HepG2 (cell line): Measurements from ENCODE around the gene SERTAD2. TPM values are rescaled to one million over a fixed set of nuclear protein-coding genes. Genes with fewer than 3 reads are reported as not detected.

Source experiments
- BORCS8-MEF2B ChIP-seq: sonication (generic); formaldehyde crosslinking; IDR thresholded peaks from 2 replicates; pipeline ENCODE4 v1.8.0; 2022; ENCODE audit warnings: mild to moderate bottlenecking, missing genetic modification reagents
- GTF3A ChIP-seq: sonication (generic); formaldehyde crosslinking; conservative IDR thresholded peaks from 2 replicates; pipeline ENCODE4 v1.4.0; 2020; ENCODE audit warnings: mild to moderate bottlenecking, missing genetic modification reagents
- KMT2A ChIP-seq: sonication (generic); formaldehyde crosslinking; IDR thresholded peaks from 2 replicates; pipeline ENCODE4 v1.4.0; 2020; ENCODE audit warnings: missing genetic modification reagents
- NFKB2 ChIP-seq: sonication (generic); formaldehyde crosslinking; IDR thresholded peaks from 2 replicates; pipeline ENCODE4 v1.4.0; 2020; ENCODE audit warnings: missing genetic modification reagents, borderline replicate concordance
- PITX1 ChIP-seq: sonication (generic); formaldehyde crosslinking; IDR thresholded peaks from 2 replicates; pipeline ENCODE4 v1.5.1; 2020; ENCODE audit warnings: mild to moderate bottlenecking, missing genetic modification reagents
- REPIN1 ChIP-seq: sonication (generic); formaldehyde crosslinking; IDR thresholded peaks from 2 replicates; pipeline ENCODE4 v1.8.0; 2022; ENCODE audit warnings: missing genetic modification reagents, low read depth, mild to moderate bottlenecking, borderline replicate concordance
- SNAPC2 ChIP-seq: sonication (generic); formaldehyde crosslinking; IDR thresholded peaks from 2 replicates; pipeline ENCODE4 v1.8.1; 2022; ENCODE audit warnings: mild to moderate bottlenecking, missing genetic modification reagents
- SOX13 ChIP-seq, 3 experiments: fragments of 450-650 bp in 1 of 3; sonication (generic) in 1 of 3; formaldehyde crosslinking in 1 of 3; IDR thresholded peaks in 2 of 3; conservative IDR thresholded peaks in 1 of 3; 2 replicates each; pipeline versions ENCODE4 v1.5.0 to v1.6.1; 2016 to 2020; ENCODE audit warnings: antibody characterized with exemption in 1 of 3, mild to moderate bottlenecking in 1 of 3, missing compliant biosample characterization in 1 of 3, missing genetic modification reagents in 1 of 3, moderate library complexity in 1 of 3
- SP4 ChIP-seq: sonication (generic); formaldehyde crosslinking; IDR thresholded peaks from 2 replicates; pipeline ENCODE4 v1.8.1; 2023; ENCODE audit warnings: mild to moderate bottlenecking, missing genetic modification reagents
- TFDP2 ChIP-seq: sonication (generic); formaldehyde crosslinking; IDR thresholded peaks from 2 replicates; pipeline ENCODE4 v1.4.0; 2020; ENCODE audit warnings: missing genetic modification reagents
- TRIM24 ChIP-seq: sonication (generic); formaldehyde crosslinking; IDR thresholded peaks from 2 replicates; pipeline ENCODE4 v1.8.0; 2022; ENCODE audit warnings: mild to moderate bottlenecking, missing genetic modification reagents
- YEATS4 ChIP-seq: sonication (generic); formaldehyde crosslinking; IDR thresholded peaks from 2 replicates; pipeline ENCODE4 v1.4.0; 2020; ENCODE audit warnings: missing genetic modification reagents, borderline replicate concordance
- ZNF232 ChIP-seq: sonication (generic); formaldehyde crosslinking; IDR thresholded peaks from 2 replicates; pipeline ENCODE4 v1.4.0; 2020; ENCODE audit warnings: missing genetic modification reagents, borderline replicate concordance
- ZNF251 ChIP-seq: sonication (generic); formaldehyde crosslinking; IDR thresholded peaks from 2 replicates; pipeline ENCODE4 v1.9.0; 2021; ENCODE audit warnings: mild to moderate bottlenecking, missing genetic modification reagents
- ZNF33B ChIP-seq: sonication (generic); formaldehyde crosslinking; IDR thresholded peaks from 2 replicates; pipeline ENCODE4 v1.5.1; 2020; ENCODE audit warnings: mild to moderate bottlenecking, missing genetic modification reagents
- ZNF547 ChIP-seq: sonication (generic); formaldehyde crosslinking; IDR thresholded peaks from 2 replicates; pipeline ENCODE4 v1.5.1; 2020; ENCODE audit warnings: mild to moderate bottlenecking, missing genetic modification reagents
- ZNF558 ChIP-seq: sonication (generic); formaldehyde crosslinking; IDR thresholded peaks from 2 replicates; pipeline ENCODE4 v1.9.0; 2022; ENCODE audit warnings: mild to moderate bottlenecking, missing genetic modification reagents, borderline replicate concordance
- ZNF768 ChIP-seq: sonication (generic); formaldehyde crosslinking; IDR thresholded peaks from 2 replicates; pipeline ENCODE4 v1.4.0; 2020; ENCODE audit warnings: missing genetic modification reagents
- polyA plus RNA-seq, 8 experiments: library from polyadenylated mRNA; depleted of rRNA in 3 of 8; stranded (reverse) in 7 of 8; unstranded in 1 of 8; fragments of >200 nt; fragmentation: Illumina TruSeq in 4 of 8; extraction: Trizol in 4 of 8; gene quantifications; 2 replicates each; pipeline versions ENCODE4 v1.2.1 to v1.2.3, GENCODE V29; 2011 to 2016; ENCODE audit warnings: low read depth in 4 of 8, missing spikeins in 1 of 8, mixed read lengths in 1 of 8; ENCODE audit not compliant: insufficient read depth in 1 of 8
- total RNA-seq, 5 experiments: library from RNA; depleted of rRNA; stranded (reverse); fragments of >200 nt; fragmentation: Illumina TruSeq; extraction: Trizol; gene quantifications; 2 replicates each; pipeline ENCODE4 v1.2.3, GENCODE V29; 2016; ENCODE audit warnings: low read depth in 1 of 5
- TF ChIP-seq, protein P1 (sequence below): IDR thresholded peaks from 2 replicates; pipeline ENCODE4 v1.6.1; 2016; ENCODE audit warnings: low read depth, control low read depth
- TF ChIP-seq, protein P2 (sequence below): sonication (generic); formaldehyde crosslinking; IDR thresholded peaks from 2 replicates; pipeline ENCODE4 v1.5.1; 2020; ENCODE audit warnings: mild to moderate bottlenecking, missing genetic modification reagents, moderate library complexity

The SERTAD2 gene
- total and polyA plus RNA-seq, 2 of the 13 experiments (the other 11 are each of a cell fraction or from before 2014, with no cell fraction given), result 6.7 to 22.6 TPM

GRCh38 chr2:64615192-64615763 is 38.4 kb downstream of the SERTAD2 start (continued):
- TF ChIP-seq TFDP2 (CRISPR knock-in tag) (no peak), GTF3A (no peak), ZNF232 (no peak), ZNF251 (no peak), SNAPC2 (CRISPR knock-in tag) (0 out of 2 replicates have a peak, but pooled peaks have one; percentile 28), BORCS8-MEF2B (CRISPR knock-in tag) (no peak), TRIM24 (CRISPR knock-in tag) (no peak), ZNF33B (CRISPR knock-in tag) (0 out of 2 replicates have a peak, but pooled peaks have one; percentile 34), NFKB2 (no peak), REPIN1 (CRISPR knock-in tag) (peak; percentile 33; the same call in 1 of the 2 replicates), ZNF768 (CRISPR knock-in tag) (no peak), SP4 (CRISPR knock-in tag) (peak; percentile 16; the same call in 1 of the 2 replicates), PITX1 (no peak), YEATS4 (CRISPR knock-in tag) (no peak), ZNF558 (CRISPR knock-in tag) (no peak), ZNF547 (CRISPR knock-in tag) (no peak; the same call in 1 of the 2 replicates), KMT2A (CRISPR knock-in tag) (0 out of 2 replicates have a peak, but pooled peaks have one; percentile 11), SOX13 (IDR thresholded peaks at IDR 0.05) (no peak), SOX13 (CRISPR knock-in tag; conservative IDR thresholded peaks at IDR 0.05 in 1 of 2, IDR thresholded peaks at IDR 0.05 in 1 of 2) (0 out of 4 replicates have a peak, but pooled peaks of 1 of the 2 experiments have one; percentile 10)
- TF ChIP-seq, protein P1, sequence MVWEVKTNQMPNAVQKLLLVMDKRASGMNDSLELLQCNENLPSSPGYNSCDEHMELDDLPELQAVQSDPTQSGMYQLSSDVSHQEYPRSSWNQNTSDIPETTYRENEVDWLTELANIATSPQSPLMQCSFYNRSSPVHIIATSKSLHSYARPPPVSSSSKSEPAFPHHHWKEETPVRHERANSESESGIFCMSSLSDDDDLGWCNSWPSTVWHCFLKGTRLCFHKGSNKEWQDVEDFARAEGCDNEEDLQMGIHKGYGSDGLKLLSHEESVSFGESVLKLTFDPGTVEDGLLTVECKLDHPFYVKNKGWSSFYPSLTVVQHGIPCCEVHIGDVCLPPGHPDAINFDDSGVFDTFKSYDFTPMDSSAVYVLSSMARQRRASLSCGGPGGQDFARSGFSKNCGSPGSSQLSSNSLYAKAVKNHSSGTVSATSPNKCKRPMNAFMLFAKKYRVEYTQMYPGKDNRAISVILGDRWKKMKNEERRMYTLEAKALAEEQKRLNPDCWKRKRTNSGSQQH (CRISPR knock-in tag), result 0 out of 2 replicates have a peak, but pooled peaks have one; percentile 54
- TF ChIP-seq, protein P2, sequence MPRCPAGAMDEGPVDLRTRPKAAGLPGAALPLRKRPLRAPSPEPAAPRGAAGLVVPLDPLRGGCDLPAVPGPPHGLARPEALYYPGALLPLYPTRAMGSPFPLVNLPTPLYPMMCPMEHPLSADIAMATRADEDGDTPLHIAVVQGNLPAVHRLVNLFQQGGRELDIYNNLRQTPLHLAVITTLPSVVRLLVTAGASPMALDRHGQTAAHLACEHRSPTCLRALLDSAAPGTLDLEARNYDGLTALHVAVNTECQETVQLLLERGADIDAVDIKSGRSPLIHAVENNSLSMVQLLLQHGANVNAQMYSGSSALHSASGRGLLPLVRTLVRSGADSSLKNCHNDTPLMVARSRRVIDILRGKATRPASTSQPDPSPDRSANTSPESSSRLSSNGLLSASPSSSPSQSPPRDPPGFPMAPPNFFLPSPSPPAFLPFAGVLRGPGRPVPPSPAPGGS (CRISPR knock-in tag), result 0 out of 2 replicates have a peak, but pooled peaks have one; percentile 43
